GM12891 (cell line): ENCODE measurements around the gene GRIN2C.

Experiments used
- DNase-seq: peaks from one replicate; pipeline ENCODE4 v3.0.0; 2011; ENCODE audit warnings: low spot score; ENCODE audit not compliant: insufficient read length
- FAIRE-seq: peaks from 2 replicates; lab custom pipeline; 2011; peaks lifted over from hg19 to GRCh38; lab: Jason Lieb, UNC
- PAX5 ChIP-seq: IDR thresholded peaks from 2 replicates; pipeline ENCODE4 v1.6.1; 2011; ENCODE audit warnings: low read length, moderate library complexity, mild to moderate bottlenecking; ENCODE audit not compliant: insufficient read depth, severe bottlenecking
- POLR2A ChIP-seq: IDR thresholded peaks from 2 replicates; pipeline ENCODE4 v1.6.1; 2011; ENCODE audit warnings: low read depth, low read length, control low read depth
- POLR2AphosphoS5 ChIP-seq: IDR thresholded peaks from 2 replicates; pipeline ENCODE4 v1.6.1; 2011; ENCODE audit warnings: low read depth, low read length, control low read depth
- POU2F2 ChIP-seq: IDR thresholded peaks from 2 replicates; pipeline ENCODE4 v1.6.1; 2011; ENCODE audit warnings: low read depth, mild to moderate bottlenecking, control low read depth, low read length, moderate library complexity
- SPI1 ChIP-seq: IDR thresholded peaks from 2 replicates; pipeline ENCODE4 v1.6.1; 2011; ENCODE audit warnings: low read depth, low read length, control low read depth
- TAF1 ChIP-seq: IDR thresholded peaks from 2 replicates; pipeline ENCODE4 v1.6.1; 2011; ENCODE audit warnings: low read depth, low read length, control low read depth

GRIN2C gene

DNA sequence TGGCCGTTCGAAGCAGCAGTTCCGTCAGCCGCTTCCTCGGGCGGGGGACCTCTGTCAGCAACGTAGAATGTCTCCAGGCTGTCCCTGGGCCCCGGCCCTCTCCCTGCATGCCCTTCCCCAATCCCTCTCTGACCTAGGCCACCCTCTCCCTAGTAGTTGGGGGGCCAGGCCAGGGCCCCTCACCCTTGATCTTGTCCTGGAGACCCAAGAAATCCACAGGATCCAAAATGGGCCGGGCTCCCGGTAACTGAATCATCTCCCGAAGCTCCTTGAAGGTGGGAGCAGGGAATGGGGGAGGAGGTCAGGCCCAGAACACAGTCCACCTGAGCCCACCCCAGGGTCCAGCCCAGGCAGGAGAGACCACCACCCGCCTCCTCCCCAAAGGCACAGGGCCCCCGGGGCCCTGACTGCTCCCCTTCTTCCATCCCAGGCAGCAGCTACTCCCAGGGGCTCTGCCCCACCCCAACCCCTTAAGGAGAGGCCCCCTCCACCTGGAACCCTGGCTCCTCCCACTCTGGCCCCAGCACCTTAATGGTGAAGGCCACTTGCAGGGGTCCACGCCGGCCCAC is 4.7 kb upstream of the GRIN2C start:
- DNase-seq: no peak
- no peak for TF ChIP-seq SPI1
- TF ChIP-seq POLR2A: no peak
- TF ChIP-seq TAF1: no peak
- no peak for TF ChIP-seq POLR2AphosphoS5
- TF ChIP-seq PAX5: no peak
- TF ChIP-seq POU2F2: no peak
- no peak for FAIRE-seq

DNA sequence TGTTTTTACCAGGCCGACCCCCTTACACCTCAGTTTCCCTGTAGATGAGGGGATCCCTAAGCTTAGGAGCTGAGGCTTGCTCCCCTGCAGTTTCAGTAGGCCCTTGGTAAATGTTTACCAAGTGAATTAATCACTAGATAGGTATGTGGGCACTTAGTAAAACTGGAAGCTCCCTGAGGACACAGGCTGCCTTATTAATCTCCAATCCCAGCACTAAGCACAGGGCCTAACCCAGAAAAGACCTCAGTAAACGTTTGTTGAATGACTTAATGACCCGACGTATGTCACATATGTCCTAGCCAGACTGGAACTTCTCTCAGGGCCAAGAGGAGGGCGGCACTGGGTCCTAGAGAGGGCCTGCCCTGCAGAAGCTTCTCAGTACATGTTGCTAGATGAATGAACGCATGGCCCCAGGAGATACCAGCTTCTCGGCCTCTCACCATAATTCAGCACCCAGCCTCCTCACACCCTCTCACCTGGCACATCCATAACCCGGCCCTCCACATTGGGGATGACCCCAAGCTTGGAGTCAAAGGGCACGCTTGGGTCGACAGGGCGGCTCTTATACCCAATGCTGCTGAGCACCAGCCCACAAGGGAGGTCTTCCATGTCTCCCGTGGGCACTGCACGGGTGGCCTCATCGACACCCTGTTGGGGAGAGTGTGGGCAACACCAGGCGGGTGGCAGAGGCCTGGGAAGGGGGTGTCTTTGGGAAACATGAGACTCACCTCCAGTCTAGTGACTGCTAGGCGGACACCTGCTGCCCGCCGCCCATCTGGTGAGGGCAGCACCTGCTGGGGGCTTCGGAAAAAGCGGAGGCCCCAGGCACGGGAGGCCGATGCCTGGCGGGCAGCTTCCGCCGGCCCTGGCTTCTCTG is 4.0 kb upstream of the GRIN2C start:
- TF ChIP-seq TAF1: no peak
- no peak for TF ChIP-seq SPI1
- TF ChIP-seq POU2F2: no peak
- no peak for TF ChIP-seq PAX5
- TF ChIP-seq POLR2A: no peak
- TF ChIP-seq POLR2AphosphoS5: no peak
- FAIRE-seq (no peak), DNase-seq (no peak)

DNA sequence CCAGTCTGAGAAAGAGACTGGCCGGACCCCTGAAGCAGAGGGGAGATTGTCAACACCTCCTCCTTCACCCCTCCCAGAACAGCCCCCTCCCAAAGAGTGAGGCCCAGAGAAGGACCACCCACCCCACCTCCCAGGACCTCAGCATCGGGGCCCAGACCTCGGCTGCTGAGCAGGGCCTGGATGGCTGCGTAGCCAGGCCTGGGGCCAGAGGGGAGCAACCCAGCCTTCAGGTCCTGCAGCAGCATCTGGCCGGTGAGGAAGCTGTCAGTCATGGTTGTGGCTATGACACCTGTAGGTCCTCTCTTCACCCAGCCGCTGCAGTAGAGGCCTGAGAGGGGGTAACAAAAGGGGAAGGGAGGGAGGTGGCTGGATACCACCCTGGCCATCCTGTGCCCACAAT is 3.2 kb upstream of the GRIN2C start:
- FAIRE-seq (no peak), DNase-seq (no peak)
- no peak for TF ChIP-seq POLR2AphosphoS5
- no peak for TF ChIP-seq POLR2A
- no peak for TF ChIP-seq SPI1
- TF ChIP-seq PAX5: no peak

DNA sequence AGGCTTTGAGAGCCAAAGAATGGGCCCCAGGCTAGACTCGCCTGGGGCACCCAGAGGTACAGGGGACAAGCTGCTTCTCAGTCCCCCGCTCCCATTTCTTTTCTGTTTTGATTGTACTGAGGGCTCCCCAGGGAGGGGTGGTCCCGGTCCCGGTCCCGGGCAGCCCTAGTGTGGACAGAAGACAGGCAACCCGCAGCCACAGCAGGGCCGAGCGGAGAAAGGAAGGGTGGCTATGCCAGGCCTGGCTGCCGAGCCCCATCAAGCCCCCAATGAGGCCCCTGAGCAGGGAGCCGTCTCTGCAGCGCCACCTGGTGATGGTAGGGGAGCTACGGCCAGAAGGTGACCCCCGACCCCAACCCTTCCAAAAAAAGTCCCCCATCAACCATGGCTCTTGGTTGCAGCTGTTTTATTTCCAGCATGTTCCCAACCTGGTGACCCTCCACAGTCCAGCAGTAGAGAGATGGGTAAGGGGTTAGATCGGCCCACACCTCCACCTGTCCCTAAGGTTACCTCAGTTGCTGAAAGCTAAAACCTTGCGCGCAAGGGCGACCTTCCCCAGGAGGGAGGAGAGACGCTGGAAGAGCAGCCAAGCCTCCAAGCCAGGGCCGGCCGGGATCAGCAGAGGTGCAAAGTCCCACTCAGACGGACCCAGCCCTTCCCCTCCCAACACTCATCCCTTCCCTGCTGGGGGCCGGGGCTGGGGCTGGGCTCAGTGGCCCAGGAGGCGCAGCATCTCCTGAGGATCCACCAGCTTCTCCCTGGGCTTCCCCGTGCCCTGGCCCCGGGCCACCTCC is 2.6 kb upstream of the GRIN2C start:
- DNase-seq (peak; percentile 80), FAIRE-seq (peak; percentile 31)
- TF ChIP-seq POU2F2: no peak
- no peak for TF ChIP-seq TAF1
- TF ChIP-seq POLR2AphosphoS5: peak; percentile 44; the same call in 1 of the 2 replicates
- no peak for TF ChIP-seq SPI1
- 0 out of 2 replicates have a peak, but pooled peaks have one; percentile 18 for TF ChIP-seq POLR2A

DNA sequence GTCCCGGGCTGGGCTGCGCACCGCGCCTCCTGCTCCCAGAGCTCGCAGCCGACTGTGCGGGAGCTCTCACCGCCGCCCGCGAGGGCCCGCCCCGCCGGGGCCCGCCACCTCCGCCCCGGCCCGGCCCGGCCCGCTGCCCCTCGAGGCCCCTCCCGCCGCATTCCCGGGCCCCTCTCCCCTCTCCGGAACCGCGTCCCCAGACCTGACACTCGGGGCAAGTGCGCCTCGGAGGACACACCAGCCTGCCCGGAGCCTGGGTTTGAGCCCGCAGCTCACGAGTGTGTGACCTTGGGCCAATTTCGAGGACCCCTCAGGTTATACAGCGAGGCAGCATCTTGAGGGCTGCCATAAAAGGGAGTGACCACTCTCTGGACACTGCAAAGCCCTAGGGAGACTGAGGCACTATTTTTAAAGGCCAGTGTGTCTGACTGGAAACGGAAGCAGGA is 2.0 kb upstream of the GRIN2C start:
- TF ChIP-seq POLR2AphosphoS5: no peak
- no peak for TF ChIP-seq TAF1
- no peak for TF ChIP-seq PAX5
- no peak for TF ChIP-seq SPI1
- TF ChIP-seq POLR2A: no peak
- no peak for TF ChIP-seq POU2F2
- DNase-seq (no peak), FAIRE-seq (no peak)

DNA sequence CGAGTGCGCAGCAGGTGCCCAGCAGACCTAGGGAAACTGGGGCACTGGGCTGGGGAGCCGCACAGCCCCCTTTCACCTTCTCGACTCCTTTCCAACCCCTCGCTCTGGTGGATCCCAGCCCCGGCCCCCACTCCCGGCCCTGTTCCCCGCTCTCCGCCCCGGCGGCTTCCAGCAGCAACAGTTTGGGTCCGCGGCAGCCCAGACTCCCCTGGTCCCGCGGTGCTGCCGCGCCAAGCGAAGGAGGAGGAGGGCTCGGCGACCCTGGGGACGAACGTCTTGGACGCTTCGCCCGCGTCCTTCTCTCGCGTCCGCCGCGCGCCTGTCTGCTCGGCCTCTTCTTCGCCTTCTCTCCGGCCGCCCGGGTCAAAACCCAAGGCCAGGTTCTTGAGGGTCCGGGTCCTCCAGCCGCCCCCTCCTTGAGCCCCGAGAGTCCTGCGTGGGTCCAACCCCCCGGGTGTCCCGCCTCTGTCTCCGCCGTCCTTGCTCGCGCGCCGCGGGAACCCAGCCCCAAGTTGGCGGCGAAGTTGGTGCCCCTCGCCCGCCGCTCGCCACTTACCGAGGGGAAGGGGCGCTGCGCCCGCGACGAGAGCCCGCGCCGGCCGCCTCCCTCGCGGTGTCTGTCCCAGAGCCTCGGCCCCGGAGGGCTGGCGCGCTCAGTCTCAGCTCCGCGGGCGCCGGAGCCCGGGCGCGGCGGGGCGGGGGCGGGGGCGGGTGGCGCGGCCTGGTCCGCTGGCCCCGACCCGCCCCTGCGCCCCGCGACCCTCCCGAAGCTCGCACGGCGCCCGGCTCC is 1.4 kb upstream of the GRIN2C start:
- TF ChIP-seq POLR2AphosphoS5 (no peak), SPI1 (no peak), TAF1 (no peak), POLR2A (no peak), PAX5 (no peak), POU2F2 (no peak)
- DNase-seq (no peak), FAIRE-seq (no peak)

DNA sequence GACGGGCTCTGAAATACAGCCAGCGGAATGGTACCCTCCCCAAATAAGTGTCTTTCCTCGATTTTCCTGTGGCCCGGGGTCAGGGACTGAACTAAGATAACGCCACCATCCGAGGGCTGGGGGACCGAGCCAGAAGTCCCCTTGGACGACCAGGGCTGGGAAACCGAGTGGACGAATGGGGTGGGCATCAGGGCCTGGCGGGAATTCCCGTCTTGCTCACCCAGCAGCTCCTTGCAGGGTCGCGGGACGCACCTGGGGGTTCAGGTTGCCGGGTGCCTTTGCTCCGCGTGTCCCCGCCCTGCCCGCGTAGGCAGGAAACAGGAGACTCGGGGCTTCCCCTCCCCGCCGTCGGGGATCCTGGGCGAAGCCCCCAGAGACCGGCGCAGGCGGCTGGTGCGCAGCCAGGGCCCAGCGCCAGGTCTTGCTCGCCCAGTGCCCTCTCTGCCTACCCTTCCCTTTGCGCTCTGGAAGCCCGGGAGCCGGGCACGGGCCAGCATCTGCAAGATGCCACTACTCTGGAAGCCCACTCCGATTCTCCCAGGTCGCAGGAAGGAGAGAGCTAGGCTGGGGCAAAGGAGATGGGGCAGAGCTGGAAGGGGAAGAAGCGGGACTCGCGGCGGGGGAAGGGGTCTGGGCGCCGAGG is 665 bp upstream of the GRIN2C start:
- DNase-seq: no peak
- no peak for TF ChIP-seq PAX5
- TF ChIP-seq SPI1: no peak
- TF ChIP-seq POLR2A: no peak
- no peak for TF ChIP-seq POLR2AphosphoS5
- TF ChIP-seq POU2F2: no peak
- no peak for FAIRE-seq

DNA sequence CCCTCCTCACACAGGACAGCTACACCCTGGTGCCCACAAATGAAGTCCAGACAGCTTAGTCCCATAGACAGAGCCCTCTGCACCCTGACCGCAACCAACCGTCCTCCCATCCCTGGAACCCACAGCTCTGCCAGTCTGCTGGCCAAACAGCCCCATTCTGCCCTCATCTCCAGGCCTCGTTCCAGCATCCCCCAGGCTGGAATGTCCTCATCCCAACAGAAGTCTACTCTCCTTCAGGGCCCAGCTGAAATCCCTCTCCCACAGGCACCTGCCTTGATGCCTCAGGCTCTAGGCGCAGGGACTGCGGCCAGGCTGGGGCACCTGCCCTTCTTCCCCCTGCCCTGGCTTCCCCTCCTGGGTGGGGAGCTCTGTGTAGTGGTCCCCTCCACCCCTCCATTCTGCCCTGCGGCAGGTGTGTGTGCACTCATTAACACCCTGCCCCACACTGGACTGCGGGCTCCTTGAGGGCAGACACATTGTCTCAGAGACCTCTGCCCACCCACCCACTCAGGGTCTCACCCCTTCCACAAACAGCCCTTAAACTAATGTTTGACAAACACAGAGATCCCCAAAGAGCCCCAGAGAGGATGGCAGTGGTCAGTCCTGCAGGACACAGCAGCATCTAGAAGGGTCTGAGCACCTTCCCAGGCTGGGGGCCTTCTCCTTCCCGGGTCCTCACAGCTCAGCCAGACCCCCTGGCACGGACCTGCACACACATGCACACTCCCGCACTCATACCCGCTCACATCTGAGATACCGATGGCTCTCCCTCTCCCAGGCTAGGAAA is 820 bp downstream of the GRIN2C start:
- DNase-seq (no peak), FAIRE-seq (no peak)
- TF ChIP-seq TAF1 (no peak), SPI1 (no peak), POU2F2 (no peak), POLR2AphosphoS5 (no peak), POLR2A (no peak), PAX5 (no peak)
